Transverse colon (tissue), 4 donors: ENCODE data around the gene NASP. TPM values are rescaled to one million over a fixed set of nuclear protein-coding genes. Genes with fewer than 3 reads are reported as not detected.
"Not testable (repeated sequence)": the region's sequence is repeated elsewhere in the genome, so short reads cannot be mapped to it uniquely, and the experiment has no call there.

ENCODE experiments used
- DNase-seq: peaks from one replicate; pipeline ENCODE4 v3.0.0-alpha.2; 2019
- H3K27ac ChIP-seq, 4 donors: fragments of 200-600 bp; sonication (generic); 2 replicates each; pipeline ENCODE4 v1.5.1; 2016 to 2018; ENCODE audit warnings: inconsistent platforms in 4 of 4
- H3K27me3 ChIP-seq: fragments of 200-600 bp; sonication (generic); 2 replicates; pipeline ENCODE4 v1.5.1; 2017; ENCODE audit warnings: inconsistent platforms
- H3K36me3 ChIP-seq, 4 donors: fragments of 200-600 bp; sonication (generic); 2 replicates each; pipeline ENCODE4 v1.5.1; 2017 to 2019; ENCODE audit warnings: inconsistent platforms in 4 of 4
- H3K4me1 ChIP-seq, 4 donors: fragments of 200-600 bp; sonication (generic); 2 replicates each; pipeline ENCODE4 v1.5.1; 2017 to 2020; ENCODE audit warnings: inconsistent platforms in 4 of 4
- H3K4me3 ChIP-seq, 4 donors: fragments of 200-600 bp; sonication (generic); 1 replicate in 1 of 4; 2 replicates in 3 of 4; pipeline versions ENCODE4 v1.5.1 to v1.6.1; 2017 to 2019; ENCODE audit warnings: inconsistent platforms in 4 of 4
- H3K9me3 ChIP-seq, 2 donors: fragments of 200-600 bp; sonication (generic); 2 replicates each; pipeline ENCODE4 v1.5.1; 2017 to 2019; ENCODE audit warnings: inconsistent platforms in 2 of 2
- EP300 ChIP-seq: sonication (generic); formaldehyde crosslinking; IDR thresholded peaks from one replicate; pipeline ENCODE4 v1.6.1; 2017; ENCODE audit warnings: antibody characterized with exemption, low read depth
- POLR2A ChIP-seq: fragments of 450-650 bp; IDR thresholded peaks from one replicate; pipeline ENCODE4 v1.6.1; 2016; ENCODE audit warnings: antibody characterized with exemption, mild to moderate bottlenecking, moderate library complexity
- POLR2AphosphoS5 ChIP-seq, 3 donors: sonication (generic); formaldehyde crosslinking; IDR thresholded peaks; one replicate each; pipeline ENCODE4 v1.6.1; 2016; ENCODE audit warnings: antibody characterized with exemption in 3 of 3
- WGBS, 2 donors: methylation state at CpG; one replicate each; pipeline ENCODE4 v1.1.5; 2018; ENCODE audit warnings: low coverage in 1 of 2; 5-methylcytosine and 5-hydroxymethylcytosine counted together
- in situ Hi-C, 4 donors: fragments of 200-750 bp; cut with MboI; loops; one replicate each; pipeline versions ENCODE4 v1.15.0 to v1.15.1; 2017; ENCODE audit warnings: low sequenced_read_pairs in 3 of 4, low pct_ligation_motif_present in 1 of 4, low pct_unique_long_range_greater_than_20kb in 1 of 4
- intact Hi-C: fragments of 100-400 bp; cut with DNase I; formaldehyde crosslinking; loops from one replicate; pipeline ENCODE4 v1.15.1; 2023; ENCODE audit warnings: low total_unique reads
- total RNA-seq, 4 donors: library from RNA; depleted of rRNA; stranded (reverse); fragments of >200 nt; gene quantifications; one replicate each; pipeline ENCODE4 v1.1.0, GENCODE V29; 2016
- TF ChIP-seq, protein P1 (sequence below), 5 experiments: fragments of 200-600 bp in 3 of 5; fragments of 450-650 bp in 2 of 5; sonication (generic) in 3 of 5; IDR thresholded peaks; 1 replicate in 2 of 5; 2 replicates in 3 of 5; pipeline ENCODE4 v1.5.1; 2016 to 2017; ENCODE audit warnings: antibody characterized with exemption in 5 of 5, inconsistent platforms in 3 of 5, mild to moderate bottlenecking in 2 of 5, moderate library complexity in 1 of 5

The NASP gene
- total RNA-seq, 4 donors from 2014 or later, result 34.4 to 62.2 (median 37.5) TPM

DNA sequence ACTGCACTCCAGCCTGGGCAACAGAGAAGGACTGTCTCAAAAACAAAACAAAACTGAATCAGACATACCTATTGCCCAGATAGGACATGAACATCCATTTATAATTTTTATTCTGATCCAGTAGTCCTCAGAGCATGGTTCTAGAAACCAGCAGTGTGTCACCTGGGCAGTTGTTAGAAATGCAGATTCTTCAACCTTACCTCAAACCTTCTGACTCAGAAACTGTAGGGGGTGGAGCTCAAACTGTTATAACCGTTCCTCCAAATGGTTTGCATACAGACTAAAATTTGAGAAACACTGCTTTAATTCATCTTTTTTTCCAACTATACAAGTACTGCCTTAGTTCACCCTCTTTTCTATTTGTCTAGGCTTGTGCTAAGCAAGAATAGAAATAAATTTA is 6.0 kb downstream of the NASP start:
- peak overlapping the region in 1 of 4 donors; percentile 24 for H3K4me3 ChIP-seq
- no peaks in the 10 kb centered on the region for H3K9me3 ChIP-seq
- intact Hi-C loops (no loop called here), in situ Hi-C loops (no loop called here)
- peaks cover 9 to 25% (median 19%) of the 10 kb centered on the region in 4 donors for H3K4me1 ChIP-seq
- H3K27ac ChIP-seq, result peak overlapping the region in 2 of 4 donors; percentile 19 to 22
- peaks cover 0 to 5% (median 0%) of the 10 kb centered on the region in 4 donors for H3K36me3 ChIP-seq
- no peaks in the 10 kb centered on the region for H3K27me3 ChIP-seq
- DNase-seq, result no peak
- TF ChIP-seq, protein P1, sequence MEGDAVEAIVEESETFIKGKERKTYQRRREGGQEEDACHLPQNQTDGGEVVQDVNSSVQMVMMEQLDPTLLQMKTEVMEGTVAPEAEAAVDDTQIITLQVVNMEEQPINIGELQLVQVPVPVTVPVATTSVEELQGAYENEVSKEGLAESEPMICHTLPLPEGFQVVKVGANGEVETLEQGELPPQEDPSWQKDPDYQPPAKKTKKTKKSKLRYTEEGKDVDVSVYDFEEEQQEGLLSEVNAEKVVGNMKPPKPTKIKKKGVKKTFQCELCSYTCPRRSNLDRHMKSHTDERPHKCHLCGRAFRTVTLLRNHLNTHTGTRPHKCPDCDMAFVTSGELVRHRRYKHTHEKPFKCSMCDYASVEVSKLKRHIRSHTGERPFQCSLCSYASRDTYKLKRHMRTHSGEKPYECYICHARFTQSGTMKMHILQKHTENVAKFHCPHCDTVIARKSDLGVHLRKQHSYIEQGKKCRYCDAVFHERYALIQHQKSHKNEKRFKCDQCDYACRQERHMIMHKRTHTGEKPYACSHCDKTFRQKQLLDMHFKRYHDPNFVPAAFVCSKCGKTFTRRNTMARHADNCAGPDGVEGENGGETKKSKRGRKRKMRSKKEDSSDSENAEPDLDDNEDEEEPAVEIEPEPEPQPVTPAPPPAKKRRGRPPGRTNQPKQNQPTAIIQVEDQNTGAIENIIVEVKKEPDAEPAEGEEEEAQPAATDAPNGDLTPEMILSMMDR (IDR thresholded peaks at IDR 0.05), result no peak
- no peak for TF ChIP-seq EP300
- no peak for TF ChIP-seq POLR2AphosphoS5 (IDR thresholded peaks at IDR 0.05)
- no peak for TF ChIP-seq POLR2A
- 44% methylated on average over 1 of the region's 1 CpG; no CpG with 5 or more reads in 1 of the 2 donors for WGBS, 2 donors

- intact Hi-C loops, result no loop called here
- no peak for DNase-seq
- Histone ChIP-seq H3K9me3 (no peaks in the 10 kb centered on the region), H3K4me3 (no peak overlapping the region), H3K27me3 (no peaks in the 10 kb centered on the region), H3K4me1 (peaks cover 0 to 4% (median 0%) of the 10 kb centered on the region in 4 donors), H3K27ac (no peak overlapping the region), H3K36me3 (peaks cover 0 to 10% (median 0%) of the 10 kb centered on the region in 4 donors)
- 96 to 100% methylated on average over 2 to 4 of the region's 4 CpGs for WGBS, 2 donors
- in situ Hi-C loops, result no loop called here
- TF ChIP-seq POLR2AphosphoS5 (IDR thresholded peaks at IDR 0.05), result no peak
- no peak for TF ChIP-seq POLR2A
Measured at GRCh38 chr1:45594412-45594811, 10.6 kb downstream of the NASP start.

DNA sequence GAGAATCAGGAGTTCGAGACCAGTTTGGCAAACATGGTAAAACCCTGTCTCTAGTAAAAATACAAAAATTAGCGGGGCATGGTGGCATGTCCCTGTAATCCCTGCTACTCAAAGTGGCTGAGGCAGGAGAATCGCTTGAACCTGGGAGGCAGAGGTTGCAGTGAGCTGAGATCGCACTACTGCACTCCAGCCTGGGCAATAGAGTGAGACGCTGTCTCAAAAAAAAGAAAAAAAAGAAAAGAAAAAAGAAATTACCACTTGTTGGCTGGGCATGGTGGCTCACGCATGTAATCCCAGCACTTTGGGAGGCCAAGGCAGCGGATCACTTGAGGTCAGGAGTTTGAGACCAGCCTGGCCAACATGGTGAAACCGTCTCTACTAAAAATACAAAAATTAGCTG is 12.9 kb downstream of the NASP start:
- H3K27me3 ChIP-seq, H3K4me1 ChIP-seq, H3K27ac ChIP-seq, H3K9me3 ChIP-seq, H3K4me3 ChIP-seq, DNase-seq, H3K36me3 ChIP-seq, intact Hi-C loops, in situ Hi-C loops: not testable (repeated sequence)
- WGBS, 2 donors, result 94 to 95% methylated on average over 6 to 8 of the region's 8 CpGs

DNA sequence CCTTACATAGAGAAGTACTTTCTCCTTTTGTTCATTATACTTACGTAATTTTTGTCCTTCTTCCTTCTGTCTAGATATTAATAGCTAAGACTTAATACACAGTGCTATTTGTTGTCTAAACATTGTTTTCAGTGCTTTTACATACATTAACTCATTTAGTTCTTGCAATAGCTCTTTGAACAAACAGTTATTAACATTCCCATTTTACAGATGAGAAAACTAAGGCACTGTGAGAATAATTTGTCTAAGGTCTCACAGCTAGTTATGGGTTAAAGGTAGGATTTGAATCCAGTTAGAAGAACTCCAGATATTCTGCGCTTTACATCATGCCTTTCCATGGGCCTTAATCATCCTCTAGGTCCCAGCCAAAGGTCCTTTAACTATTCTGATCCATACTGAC is 20.4 kb downstream of the NASP start:
- no peak overlapping the region for H3K4me3 ChIP-seq
- in situ Hi-C loops (no loop called here), intact Hi-C loops (no loop called here)
- no peak for DNase-seq
- no peak for TF ChIP-seq POLR2AphosphoS5 (IDR thresholded peaks at IDR 0.05)
- no peak for TF ChIP-seq EP300
- TF ChIP-seq, protein P1 (IDR thresholded peaks at IDR 0.05), result no peak
- TF ChIP-seq POLR2A, result no peak
- H3K9me3 ChIP-seq, result no peaks in the 10 kb centered on the region
- H3K4me1 ChIP-seq, result no peaks in the 10 kb centered on the region
- 98 to 100% methylated on average over 1 to 2 of the region's 2 CpGs for WGBS, 2 donors
- peaks cover 0 to 23% (median 0%) of the 10 kb centered on the region in 4 donors for H3K36me3 ChIP-seq
- H3K27me3 ChIP-seq, result no peaks in the 10 kb centered on the region
- H3K27ac ChIP-seq, result no peak overlapping the region

DNA sequence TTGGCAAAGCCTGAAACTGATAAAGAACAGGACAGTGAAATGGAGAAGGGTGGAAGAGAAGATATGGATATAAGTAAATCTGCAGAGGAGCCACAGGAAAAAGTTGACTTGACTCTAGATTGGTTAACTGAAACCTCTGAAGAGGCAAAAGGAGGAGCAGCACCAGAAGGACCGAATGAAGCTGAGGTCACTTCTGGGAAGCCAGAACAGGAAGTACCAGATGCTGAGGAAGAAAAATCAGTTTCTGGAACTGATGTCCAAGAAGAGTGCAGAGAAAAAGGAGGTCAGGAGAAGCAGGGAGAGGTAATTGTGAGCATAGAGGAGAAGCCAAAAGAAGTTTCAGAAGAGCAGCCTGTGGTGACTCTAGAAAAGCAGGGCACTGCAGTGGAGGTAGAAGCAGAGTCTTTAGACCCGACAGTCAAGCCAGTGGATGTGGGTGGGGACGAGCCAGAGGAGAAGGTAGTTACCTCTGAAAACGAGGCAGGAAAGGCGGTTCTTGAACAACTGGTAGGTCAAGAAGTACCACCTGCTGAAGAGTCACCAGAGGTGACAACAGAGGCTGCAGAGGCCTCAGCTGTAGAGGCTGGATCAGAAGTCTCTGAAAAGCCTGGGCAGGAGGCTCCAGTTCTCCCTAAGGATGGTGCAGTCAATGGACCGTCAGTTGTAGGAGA is 23.7 kb downstream of the NASP start:
- Histone ChIP-seq H3K36me3 (peaks cover 0 to 23% (median 0%) of the 10 kb centered on the region in 4 donors), H3K4me3 (no peak overlapping the region), H3K9me3 (no peaks in the 10 kb centered on the region), H3K4me1 (no peaks in the 10 kb centered on the region), H3K27me3 (no peaks in the 10 kb centered on the region), H3K27ac (peak overlapping the region in 1 of 4 donors; percentile 5)
- 64 to 76% methylated on average over 4 to 6 of the region's 6 CpGs for WGBS, 2 donors
- TF ChIP-seq POLR2A (no peak), EP300 (no peak), POLR2AphosphoS5 (IDR thresholded peaks at IDR 0.05) (no peak)
- TF ChIP-seq, protein P1 (IDR thresholded peaks at IDR 0.05), result no peak
- intact Hi-C loops (no loop called here), in situ Hi-C loops (no loop called here)
- no peak for DNase-seq
